Adrenal gland (tissue), 5 donors: ENCODE results near the gene ADPRHL1.

Experiments
- POLR2A ChIP-seq, 2 donors: fragments of 450-650 bp; IDR thresholded peaks; one replicate each; pipeline ENCODE4 v1.6.1; 2017; ENCODE audit warnings: antibody characterized with exemption in 2 of 2, mild to moderate bottlenecking in 2 of 2, moderate library complexity in 1 of 2
- TF ChIP-seq, protein P1 (sequence below), 6 experiments: fragments of 450-650 bp in 4 of 6; fragments of 200-600 bp in 2 of 6; sonication (generic) in 1 of 6; IDR thresholded peaks; 1 replicate in 5 of 6; 2 replicates in 1 of 6; pipeline versions ENCODE4 v1.5.1 to v1.8.0; 2016 to 2021; ENCODE audit warnings: antibody characterized with exemption in 6 of 6, mild to moderate bottlenecking in 2 of 6, moderate library complexity in 1 of 6
- donor health status: DM: no; HTN: no; CAD: no.

GRCh38 chr13:113420833-113421600 is 32.3 kb downstream of the ADPRHL1 start:
- TF ChIP-seq, protein P1, sequence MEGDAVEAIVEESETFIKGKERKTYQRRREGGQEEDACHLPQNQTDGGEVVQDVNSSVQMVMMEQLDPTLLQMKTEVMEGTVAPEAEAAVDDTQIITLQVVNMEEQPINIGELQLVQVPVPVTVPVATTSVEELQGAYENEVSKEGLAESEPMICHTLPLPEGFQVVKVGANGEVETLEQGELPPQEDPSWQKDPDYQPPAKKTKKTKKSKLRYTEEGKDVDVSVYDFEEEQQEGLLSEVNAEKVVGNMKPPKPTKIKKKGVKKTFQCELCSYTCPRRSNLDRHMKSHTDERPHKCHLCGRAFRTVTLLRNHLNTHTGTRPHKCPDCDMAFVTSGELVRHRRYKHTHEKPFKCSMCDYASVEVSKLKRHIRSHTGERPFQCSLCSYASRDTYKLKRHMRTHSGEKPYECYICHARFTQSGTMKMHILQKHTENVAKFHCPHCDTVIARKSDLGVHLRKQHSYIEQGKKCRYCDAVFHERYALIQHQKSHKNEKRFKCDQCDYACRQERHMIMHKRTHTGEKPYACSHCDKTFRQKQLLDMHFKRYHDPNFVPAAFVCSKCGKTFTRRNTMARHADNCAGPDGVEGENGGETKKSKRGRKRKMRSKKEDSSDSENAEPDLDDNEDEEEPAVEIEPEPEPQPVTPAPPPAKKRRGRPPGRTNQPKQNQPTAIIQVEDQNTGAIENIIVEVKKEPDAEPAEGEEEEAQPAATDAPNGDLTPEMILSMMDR (IDR thresholded peaks at IDR 0.05): no peak
- TF ChIP-seq POLR2A (IDR thresholded peaks at IDR 0.05): no peak
